ENCODE data around the gene MPO. TPM values are rescaled to one million over a fixed set of nuclear protein-coding genes. Genes with fewer than 3 reads are reported as not detected.
A peak's percentile ranks its signal among the peaks of the same experiment; 100 is the strongest.

Gene MPO
- total RNA-seq, 6 experiments from 2014 or later: 0.26 to 4.2 (median 1.9) TPM; not detected in 2

- Histone ChIP-seq H3K27ac (no peak overlapping the region), H3K9me3 (no peaks in the 10 kb centered on the region), H3K27me3 (no peaks in the 10 kb centered on the region), H3K4me1 (peaks cover 0 to 10% (median 0%) of the 10 kb centered on the region in 4 donors), H3K36me3 (no peaks in the 10 kb centered on the region), H3K4me3 (no peak overlapping the region)
- 58% methylated on average over 5 of the region's 5 CpGs for WGBS (ENCODE audit: insufficient coverage, low coverage, low lambda C conversion rate, missing lambda C conversion rate)
- TF ChIP-seq CTCF (IDR thresholded peaks at IDR 0.05) (peak; percentile 22 to 47 (median 29)), POLR2A (IDR thresholded peaks at IDR 0.05) (no peak)
- DNase-seq (no peak), ATAC-seq (no peak)
- intact Hi-C loops (cut with DNase I): no loop called here
Measured at GRCh38 chr17:58277107-58277801, 3.5 kb downstream of the MPO start.

- ATAC-seq: no peak
- H3K27ac ChIP-seq: no peak overlapping the region
- no peaks in the 10 kb centered on the region for H3K27me3 ChIP-seq
- no peak for TF ChIP-seq POLR2A (IDR thresholded peaks at IDR 0.05)
- TF ChIP-seq CTCF (IDR thresholded peaks at IDR 0.05): no peak
- H3K4me3 ChIP-seq: no peak overlapping the region
- no peaks in the 10 kb centered on the region for H3K9me3 ChIP-seq
- intact Hi-C loops (cut with DNase I): no loop called here
- H3K4me1 ChIP-seq: peaks cover 0 to 10% (median 0%) of the 10 kb centered on the region in 4 donors
- DNase-seq: no peak
- no peaks in the 10 kb centered on the region for H3K36me3 ChIP-seq
- 25% methylated on average over 2 of the region's 2 CpGs for WGBS (ENCODE audit: insufficient coverage, low coverage, low lambda C conversion rate, missing lambda C conversion rate)
Measured at GRCh38 chr17:58276423-58276822, 4.3 kb downstream of the MPO start.

- no peaks in the 10 kb centered on the region for H3K27me3 ChIP-seq
- H3K9me3 ChIP-seq: no peaks in the 10 kb centered on the region
- no peak overlapping the region for H3K4me3 ChIP-seq
- H3K36me3 ChIP-seq: no peaks in the 10 kb centered on the region
- no CpG with 5 or more reads among the region's 10 CpGs for WGBS (ENCODE audit: insufficient coverage, low coverage, low lambda C conversion rate, missing lambda C conversion rate)
- ATAC-seq (no peak), DNase-seq (no peak)
- intact Hi-C loops (cut with DNase I): no loop called here
- TF ChIP-seq CTCF (IDR thresholded peaks at IDR 0.05) (no peak), POLR2A (IDR thresholded peaks at IDR 0.05) (no peak)
- H3K4me1 ChIP-seq: peaks cover 0 to 10% (median 0%) of the 10 kb centered on the region in 4 donors
- H3K27ac ChIP-seq: no peak overlapping the region
Measured at GRCh38 chr17:58275417-58275816, 5.3 kb downstream of the MPO start.

GRCh38 chr17:58273453-58274104 is 7.2 kb downstream of the MPO start:
- intact Hi-C loops (cut with DNase I): no loop called here
- Histone ChIP-seq H3K4me3 (no peak overlapping the region), H3K4me1 (peaks cover 0 to under 1% (median 0%) of the 10 kb centered on the region in 4 donors), H3K9me3 (no peaks in the 10 kb centered on the region), H3K27ac (no peak overlapping the region), H3K27me3 (no peaks in the 10 kb centered on the region), H3K36me3 (no peaks in the 10 kb centered on the region)
- ATAC-seq (no peak), DNase-seq (no peak)
- WGBS (ENCODE audit: insufficient coverage, low coverage, low lambda C conversion rate, missing lambda C conversion rate): 60% methylated on average over 9 of the region's 15 CpGs
- TF ChIP-seq CTCF (IDR thresholded peaks at IDR 0.05): no peak
- no peak for TF ChIP-seq POLR2A (IDR thresholded peaks at IDR 0.05)
